HG03196 (cell line): Measurements from ENCODE around the gene HINT3.
A peak's percentile ranks its signal among the peaks of the same experiment; 100 is the strongest.
"Not testable (repeated sequence)": the region's sequence is repeated elsewhere in the genome, so short reads cannot be mapped to it uniquely, and the experiment has no call there.

Experiments used
- ATAC-seq: cut with Tn5 transposase; IDR thresholded peaks from one replicate; pipeline ENCODE4 v1.9.1; 2021; ENCODE audit not compliant: unreplicated experiment

HINT3 gene

GRCh38 chr6:125961117-125961516 lies 4.5 kb downstream of the HINT3 start:
- no peak for ATAC-seq

- no peak for ATAC-seq
Measured at GRCh38 chr6:125962900-125963497, 6.4 kb downstream of the HINT3 start.

DNA sequence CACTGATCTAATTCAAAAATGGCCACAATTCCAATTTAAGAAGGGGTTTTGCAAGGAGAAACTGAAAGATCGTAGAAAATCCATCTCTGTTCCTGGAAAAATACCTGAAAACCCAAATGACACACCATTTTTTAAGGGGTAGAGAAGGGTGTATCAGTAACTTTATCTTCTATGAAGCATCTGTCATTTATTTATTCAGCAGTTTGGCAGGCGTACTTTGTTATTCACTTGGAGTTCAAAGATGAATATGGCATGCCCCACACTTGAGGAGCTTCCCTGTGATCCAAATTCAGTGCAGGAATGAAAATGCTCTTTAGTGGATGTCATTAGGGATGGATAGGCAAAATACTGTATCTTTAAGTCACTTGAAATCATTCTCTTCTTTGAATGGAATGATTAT lies 7.2 kb downstream of the HINT3 start:
- ATAC-seq, result no peak

- ATAC-seq, result no peak
Measured at GRCh38 chr6:125966569-125966968, 10.0 kb downstream of the HINT3 start.

DNA sequence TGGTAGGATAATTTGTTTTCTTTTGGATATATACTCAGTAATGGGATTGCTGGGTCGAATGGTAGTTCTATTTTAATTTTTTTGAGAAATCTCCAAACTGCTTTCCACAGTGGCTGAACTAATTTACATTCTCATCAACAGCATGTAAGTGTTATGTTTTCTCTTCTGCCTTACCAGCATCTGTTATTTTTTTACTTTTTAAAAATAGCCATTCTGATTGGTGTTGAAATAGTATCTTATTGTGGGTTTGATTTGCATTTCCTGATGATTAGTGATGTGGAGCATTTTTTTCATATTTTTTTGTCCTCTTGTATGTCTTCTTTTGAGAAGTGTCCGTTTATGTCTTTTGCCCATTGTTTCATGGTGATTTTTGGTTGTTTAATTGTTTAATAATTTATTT lies 11.9 kb downstream of the HINT3 start:
- no peak for ATAC-seq

GRCh38 chr6:125970760-125971159 lies 14.2 kb downstream of the HINT3 start:
- ATAC-seq, result no peak

DNA sequence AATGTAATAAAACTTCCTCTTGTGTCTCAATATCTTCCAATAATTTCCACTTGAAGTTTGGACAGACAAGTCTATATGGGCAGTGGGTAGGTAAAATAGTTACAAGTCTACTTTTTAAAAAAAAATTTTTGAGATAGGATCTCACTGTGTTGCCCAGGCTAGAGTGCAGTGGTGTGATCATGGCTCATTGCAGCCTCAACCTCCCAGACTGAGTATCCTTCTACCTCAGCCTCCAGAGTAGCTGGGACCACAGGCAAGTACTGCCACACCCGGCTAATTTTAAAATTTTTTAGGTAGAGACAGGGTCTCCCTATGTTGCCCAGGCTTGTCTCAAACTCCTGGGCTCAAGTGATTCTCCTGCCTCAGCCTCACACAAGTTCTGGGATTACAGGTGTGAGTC lies 15.9 kb downstream of the HINT3 start:
- ATAC-seq, result not testable (repeated sequence)

DNA sequence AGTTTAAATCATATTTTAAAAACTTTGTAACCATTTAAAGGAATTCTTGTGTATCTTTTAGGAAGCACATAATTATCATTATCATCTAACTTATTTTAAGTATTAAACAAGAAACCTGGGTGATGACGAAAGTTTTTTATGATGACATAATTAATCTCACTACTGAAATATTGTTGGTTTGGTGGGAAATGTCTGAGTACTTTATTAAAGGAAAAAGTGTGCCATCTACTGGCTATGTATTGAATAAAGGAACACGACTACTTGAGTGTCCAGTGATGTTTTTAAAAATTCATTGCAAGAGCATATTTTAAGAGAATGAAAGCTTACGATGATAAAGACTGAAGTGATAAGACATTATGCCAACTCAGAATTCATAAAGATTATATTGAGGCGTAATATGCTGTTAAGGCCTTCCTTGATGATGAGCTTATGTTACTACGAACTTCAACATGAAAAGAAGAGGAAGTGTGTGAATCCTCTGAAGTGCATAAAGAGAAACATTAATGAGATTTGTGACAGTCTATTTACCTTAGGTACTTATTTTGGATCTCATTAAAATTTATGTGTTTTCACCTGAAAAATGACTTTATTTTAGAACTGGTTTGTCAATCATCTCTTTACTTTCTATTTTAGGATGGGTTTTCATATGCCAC lies 17.8 kb downstream of the HINT3 start:
- ATAC-seq, result peak; percentile 73

DNA sequence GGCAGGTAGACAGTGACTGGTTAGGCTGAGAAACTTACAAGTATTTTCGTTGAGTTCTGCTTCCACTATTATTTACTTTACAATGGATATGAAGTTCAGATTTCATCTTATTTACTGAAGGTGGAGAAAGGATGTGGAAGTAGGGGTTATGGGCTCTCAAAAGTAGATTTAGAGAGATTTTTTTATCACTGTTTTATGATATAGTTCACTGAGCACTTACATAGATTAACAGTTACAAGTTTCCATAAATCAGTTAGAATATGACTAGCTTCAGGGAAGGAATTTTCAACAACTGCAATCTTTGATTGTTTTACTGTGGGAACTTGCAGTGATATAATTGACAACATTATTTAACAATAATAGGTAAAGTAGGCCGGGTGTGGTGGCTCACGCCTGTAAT lies 22.5 kb downstream of the HINT3 start:
- no peak for ATAC-seq

DNA sequence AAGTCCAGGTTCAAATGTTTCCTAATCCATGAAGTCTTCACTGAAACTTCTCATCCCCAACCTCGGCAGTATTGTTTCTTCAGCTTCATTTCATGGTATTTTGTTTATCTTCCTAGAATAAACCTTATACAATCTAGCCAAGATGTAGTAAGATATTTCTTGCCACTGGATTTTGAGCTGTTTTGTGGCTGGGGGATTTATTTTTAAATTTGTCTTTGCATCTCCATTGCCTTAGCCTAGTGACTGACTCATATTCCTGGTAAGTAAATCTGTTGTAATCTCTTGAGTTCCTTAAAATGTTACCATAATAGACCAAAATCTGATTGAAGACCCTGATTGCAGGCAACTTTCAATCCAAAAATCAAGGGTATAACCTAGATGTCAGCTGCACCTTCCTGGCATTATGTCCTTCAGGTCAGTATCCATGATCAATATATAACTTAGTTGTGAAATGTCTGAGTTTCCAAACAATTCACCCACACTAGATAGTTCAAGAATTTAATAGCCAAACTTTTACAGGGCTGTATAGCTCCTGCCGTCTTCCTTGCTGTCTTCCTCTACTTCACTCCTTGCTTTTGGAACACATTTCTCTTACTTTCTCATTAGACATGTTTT lies 25.1 kb downstream of the HINT3 start:
- no peak for ATAC-seq

- no peak for ATAC-seq
Measured at GRCh38 chr6:125983246-125983945, 26.8 kb downstream of the HINT3 start.

- ATAC-seq, result no peak
Measured at GRCh38 chr6:125984311-125984710, 27.7 kb downstream of the HINT3 start.

DNA sequence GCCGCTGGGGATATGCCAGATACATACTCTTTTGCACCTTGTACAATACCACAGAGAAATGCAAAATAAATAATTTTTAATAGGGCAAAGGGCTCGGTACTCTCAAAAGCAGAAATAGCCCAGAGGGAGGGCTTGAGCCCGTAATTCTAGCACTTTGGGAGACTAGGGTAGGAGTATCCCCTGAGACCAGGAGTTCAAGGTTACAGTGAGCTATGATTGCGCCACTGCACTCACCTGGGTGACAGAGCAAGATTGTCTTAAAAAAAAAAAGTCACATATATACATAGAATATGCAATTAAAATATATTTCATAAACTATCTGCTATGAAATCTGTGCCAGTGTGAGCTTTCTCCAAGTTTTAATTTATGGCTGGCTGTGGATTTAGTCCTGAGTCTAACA lies 29.0 kb downstream of the HINT3 start:
- ATAC-seq, result no peak

DNA sequence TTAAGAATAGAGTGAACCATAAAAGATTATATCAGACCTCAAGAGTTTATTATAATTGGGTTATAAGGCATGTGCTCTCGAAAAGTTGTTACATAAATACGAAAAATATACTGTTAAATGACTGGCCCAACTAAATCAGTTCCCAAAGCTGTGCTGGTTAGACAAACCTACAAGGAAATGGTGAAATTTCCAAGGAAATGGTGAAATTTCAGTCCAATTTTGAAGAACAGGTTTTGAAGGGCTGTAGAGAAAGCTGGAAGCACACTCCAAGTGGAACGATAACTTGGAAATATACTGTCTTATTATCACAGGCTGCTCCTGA lies 29.4 kb downstream of the HINT3 start:
- no peak for ATAC-seq

- peak; percentile 96 for ATAC-seq
Measured at GRCh38 chr6:125986301-125987025, 29.9 kb downstream of the HINT3 start, which contains the start of gene TRMT11. TSS of gene TRMT11 (plus strand) at chr6:125986540. CDS start at chr6:125986551, 11 bp downstream.

- peak; percentile 29 for ATAC-seq
Measured at GRCh38 chr6:125987026-125987617, 30.6 kb downstream of the HINT3 start.

GRCh38 chr6:125988280-125988679 lies 31.7 kb downstream of the HINT3 start:
- ATAC-seq, result no peak

- ATAC-seq, result no peak
Measured at GRCh38 chr6:125989631-125990030, 33.1 kb downstream of the HINT3 start.

DNA sequence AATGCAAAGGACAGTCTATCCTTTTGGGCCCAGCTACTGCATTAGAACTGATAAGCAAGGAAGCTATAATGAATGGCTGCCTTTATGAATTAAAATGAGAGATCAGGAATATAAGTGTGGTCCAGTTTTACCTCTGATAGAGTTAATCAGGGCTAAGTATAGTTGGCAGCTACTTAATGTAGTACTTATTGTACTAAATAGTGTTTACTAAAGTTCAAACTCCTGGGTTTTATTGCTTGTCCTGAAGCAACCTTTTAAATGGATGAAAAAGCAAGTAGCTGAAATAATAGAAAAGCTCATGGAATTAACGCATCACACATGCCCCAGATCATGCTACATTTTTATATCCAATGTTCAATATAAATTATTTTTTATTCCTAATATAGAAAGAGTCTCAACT lies 35.1 kb downstream of the HINT3 start:
- ATAC-seq, result no peak

DNA sequence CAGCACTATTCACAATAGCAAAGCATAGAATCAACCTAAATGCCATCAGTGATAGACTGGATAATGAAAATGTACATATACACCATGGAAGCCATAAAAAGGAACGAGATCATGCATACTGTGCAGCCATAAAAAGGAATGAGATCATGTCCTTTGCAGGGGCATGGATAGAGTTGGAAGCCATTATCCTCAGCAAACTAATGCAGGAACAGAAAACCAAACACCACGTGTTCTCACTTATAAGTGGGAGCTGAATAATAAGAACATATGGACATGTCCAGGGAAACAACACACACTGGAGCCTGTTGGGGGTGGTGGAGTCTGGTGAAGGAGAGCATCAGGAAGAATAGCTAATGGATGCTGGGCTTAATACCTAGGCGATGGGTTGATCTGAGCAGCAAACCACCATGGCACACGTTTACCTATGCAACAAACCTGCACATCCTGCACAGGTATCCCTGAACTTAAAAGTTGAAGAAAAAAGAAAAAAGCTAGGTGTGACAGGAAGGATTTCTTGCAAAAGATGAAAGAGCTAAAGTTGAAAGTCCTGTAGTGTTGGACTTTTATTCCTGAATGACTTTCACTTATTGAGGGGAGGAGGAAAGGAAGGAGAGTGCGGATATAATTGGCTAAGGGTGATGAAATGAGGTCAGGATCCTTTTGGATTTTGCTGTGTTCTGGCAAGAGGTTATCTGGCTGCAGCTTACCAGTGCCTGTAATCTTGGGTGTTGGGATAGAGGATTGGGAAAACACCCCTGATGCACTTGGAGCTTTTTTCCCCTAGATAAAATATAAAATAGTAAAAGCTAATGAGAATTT lies 38.3 kb downstream of the HINT3 start:
- ATAC-seq, result no peak
